Astrocyte of the cerebellum (primary cell): ENCODE data around the gene FAM124A.

ENCODE experiments used
- DNase-seq: peaks from one replicate; pipeline ENCODE4 v3.0.0-alpha.2; 2011; ENCODE audit warnings: low read depth
- H3K4me3 ChIP-seq: 2 replicates; pipeline ENCODE4 v1.5.1; 2011; ENCODE audit warnings: mild to moderate bottlenecking, low read depth, low read length, moderate library complexity
- CTCF ChIP-seq: IDR thresholded peaks from 2 replicates; pipeline ENCODE4 v1.5.1; 2012; ENCODE audit warnings: low read length, low read depth, moderate library complexity, mild to moderate bottlenecking; ENCODE audit errors: missing control alignments
- in situ Hi-C: cut with HindIII; loops from 2 replicates; pipeline ENCODE4 v1.10.0; 2017; ENCODE audit warnings: low sequenced_read_pairs

FAM124A gene

GRCh38 chr13:51201886-51202285, 20.3 kb upstream of the FAM124A start:
- no peak for TF ChIP-seq CTCF
- no peak overlapping the region for H3K4me3 ChIP-seq
- no peak for DNase-seq
- in situ Hi-C loops, result no loop called here

- H3K4me3 ChIP-seq, result no peak overlapping the region
- in situ Hi-C loops, result no loop called here
- no peak for DNase-seq
- TF ChIP-seq CTCF, result no peak
Observed at GRCh38 chr13:51202477-51203046, 19.6 kb upstream of the FAM124A start.

- in situ Hi-C loops, result no loop called here
- H3K4me3 ChIP-seq, result no peak overlapping the region
- no peak for DNase-seq
- no peak for TF ChIP-seq CTCF
Observed at GRCh38 chr13:51206584-51206983, 15.6 kb upstream of the FAM124A start.

- no peak overlapping the region for H3K4me3 ChIP-seq
- no peak for DNase-seq
- no peak for TF ChIP-seq CTCF
- in situ Hi-C loops, result no loop called here
Observed at GRCh38 chr13:51207881-51208280, 14.3 kb upstream of the FAM124A start.

GRCh38 chr13:51208716-51209115, 13.5 kb upstream of the FAM124A start:
- no peak for TF ChIP-seq CTCF
- in situ Hi-C loops, result no loop called here
- DNase-seq, result no peak
- H3K4me3 ChIP-seq, result no peak overlapping the region

GRCh38 chr13:51211910-51212309, 10.3 kb upstream of the FAM124A start:
- in situ Hi-C loops, result no loop called here
- DNase-seq, result no peak
- H3K4me3 ChIP-seq, result no peak overlapping the region
- no peak for TF ChIP-seq CTCF

GRCh38 chr13:51212758-51213157, 9.4 kb upstream of the FAM124A start:
- in situ Hi-C loops, result no loop called here
- H3K4me3 ChIP-seq, result no peak overlapping the region
- DNase-seq, result no peak
- no peak for TF ChIP-seq CTCF
